ENCODE results near the gene ZNF302.

Gene ZNF302

DNA sequence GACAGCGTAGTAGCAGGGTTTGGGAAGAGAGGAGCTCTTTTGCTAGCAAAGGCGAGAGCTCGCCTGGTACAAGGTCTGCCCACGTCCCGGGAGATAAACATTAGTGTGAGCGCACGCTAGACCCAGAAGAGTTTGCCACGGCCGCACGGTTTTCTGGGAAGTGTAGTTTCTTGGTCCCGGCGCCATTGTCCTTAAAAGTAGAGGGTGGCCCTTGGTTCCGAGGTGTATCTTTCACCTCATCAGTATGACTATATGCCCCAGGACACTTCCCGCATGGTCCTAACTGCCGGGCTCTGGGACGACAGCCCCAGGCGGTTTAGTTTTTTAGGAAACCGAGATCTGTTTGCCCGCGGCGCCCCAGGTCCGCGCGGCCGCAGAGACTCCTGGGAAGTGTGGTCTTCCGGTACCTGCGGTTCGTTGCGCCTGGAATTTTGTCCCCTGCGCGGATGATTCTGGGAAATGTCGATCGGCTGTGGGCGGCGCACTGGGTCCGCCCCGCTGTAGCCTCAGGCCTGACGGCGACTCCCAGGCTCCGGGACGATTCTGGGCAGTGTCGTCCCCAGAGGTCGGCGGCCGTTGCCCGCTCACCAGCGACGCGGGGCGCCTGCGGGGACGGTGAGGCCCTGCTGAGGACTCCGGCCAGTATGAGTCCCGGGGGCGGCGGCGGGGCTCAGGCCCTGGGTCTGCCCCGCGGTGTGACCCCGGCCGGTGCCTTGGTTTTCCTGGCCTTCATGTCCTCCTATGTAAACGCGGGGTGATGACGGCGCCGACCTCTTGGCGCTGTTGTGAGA is 56.5 kb downstream of the ZNF302 start, which contains the start of gene ZNF181:
Gene ZNF181 (plus strand): TSS at position 498 of the 791 bp plus-strand sequence. CDS start 795 bp downstream, outside the sequence.
- peak; percentile 88 for DNase-seq

DNA sequence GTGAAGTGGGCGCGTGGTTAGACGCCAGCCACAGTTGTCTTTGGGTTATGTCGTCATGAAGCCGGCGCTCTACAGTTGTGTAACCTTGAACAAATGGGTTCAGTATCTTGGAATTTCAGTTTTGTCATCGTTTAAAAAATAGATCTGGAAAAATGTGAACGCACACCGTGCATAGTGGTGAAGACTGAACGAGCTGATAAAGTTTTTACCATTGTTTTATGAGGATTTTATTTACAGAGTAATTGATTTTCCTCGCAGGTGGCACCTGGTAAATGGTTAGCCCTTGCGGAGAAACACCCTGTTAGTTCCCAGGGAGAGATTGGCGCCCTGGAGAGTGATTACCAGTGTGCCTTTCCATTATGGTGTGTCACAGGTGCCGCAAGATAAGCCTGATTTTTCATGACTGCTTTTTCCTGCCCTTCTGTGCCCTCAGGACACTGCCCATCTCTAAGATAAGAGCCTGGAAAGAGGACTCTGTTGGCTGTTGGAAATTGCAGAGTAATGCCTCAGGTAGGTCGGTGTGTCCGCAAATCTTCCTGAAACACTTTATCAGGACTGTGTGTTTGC is 57.1 kb downstream of the ZNF302 start:
- peak; percentile 55 for DNase-seq
